ENCODE data around the gene LYPLAL1. TPM values are rescaled to one million over a fixed set of nuclear protein-coding genes. Genes with fewer than 3 reads are reported as not detected.

The LYPLAL1 gene
- total RNA-seq, 1 experiment from 2014 or later, result 20.7 TPM

DNA sequence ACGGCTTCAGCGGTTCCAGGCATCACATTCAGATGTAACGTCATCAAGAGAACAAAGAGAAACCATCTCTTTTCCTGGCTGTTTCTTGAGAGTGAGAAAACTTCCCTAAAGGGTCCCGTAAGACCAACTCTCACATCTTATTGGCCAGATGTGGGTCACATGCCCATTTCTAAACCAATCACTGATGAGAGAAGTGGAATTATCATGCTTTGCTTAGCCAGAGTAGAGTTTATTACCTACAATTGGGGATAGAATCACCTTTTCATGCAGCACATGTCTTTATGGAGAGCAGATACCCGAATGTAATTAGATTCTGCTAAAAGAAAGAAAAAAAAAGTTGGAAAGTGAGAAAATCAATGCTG lies 54.4 kb downstream of the LYPLAL1 start (continued):
- TF ChIP-seq ZNF317 (CRISPR knock-in tag; IDR thresholded peaks at IDR 0.05; ENCODE audit: borderline replicate concordance, low read depth), result no peak
- TF ChIP-seq, protein P1, sequence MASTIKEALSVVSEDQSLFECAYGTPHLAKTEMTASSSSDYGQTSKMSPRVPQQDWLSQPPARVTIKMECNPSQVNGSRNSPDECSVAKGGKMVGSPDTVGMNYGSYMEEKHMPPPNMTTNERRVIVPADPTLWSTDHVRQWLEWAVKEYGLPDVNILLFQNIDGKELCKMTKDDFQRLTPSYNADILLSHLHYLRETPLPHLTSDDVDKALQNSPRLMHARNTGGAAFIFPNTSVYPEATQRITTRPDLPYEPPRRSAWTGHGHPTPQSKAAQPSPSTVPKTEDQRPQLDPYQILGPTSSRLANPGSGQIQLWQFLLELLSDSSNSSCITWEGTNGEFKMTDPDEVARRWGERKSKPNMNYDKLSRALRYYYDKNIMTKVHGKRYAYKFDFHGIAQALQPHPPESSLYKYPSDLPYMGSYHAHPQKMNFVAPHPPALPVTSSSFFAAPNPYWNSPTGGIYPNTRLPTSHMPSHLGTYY (CRISPR knock-in tag; IDR thresholded peaks at IDR 0.05), result no peak
- TF ChIP-seq, protein P2, sequence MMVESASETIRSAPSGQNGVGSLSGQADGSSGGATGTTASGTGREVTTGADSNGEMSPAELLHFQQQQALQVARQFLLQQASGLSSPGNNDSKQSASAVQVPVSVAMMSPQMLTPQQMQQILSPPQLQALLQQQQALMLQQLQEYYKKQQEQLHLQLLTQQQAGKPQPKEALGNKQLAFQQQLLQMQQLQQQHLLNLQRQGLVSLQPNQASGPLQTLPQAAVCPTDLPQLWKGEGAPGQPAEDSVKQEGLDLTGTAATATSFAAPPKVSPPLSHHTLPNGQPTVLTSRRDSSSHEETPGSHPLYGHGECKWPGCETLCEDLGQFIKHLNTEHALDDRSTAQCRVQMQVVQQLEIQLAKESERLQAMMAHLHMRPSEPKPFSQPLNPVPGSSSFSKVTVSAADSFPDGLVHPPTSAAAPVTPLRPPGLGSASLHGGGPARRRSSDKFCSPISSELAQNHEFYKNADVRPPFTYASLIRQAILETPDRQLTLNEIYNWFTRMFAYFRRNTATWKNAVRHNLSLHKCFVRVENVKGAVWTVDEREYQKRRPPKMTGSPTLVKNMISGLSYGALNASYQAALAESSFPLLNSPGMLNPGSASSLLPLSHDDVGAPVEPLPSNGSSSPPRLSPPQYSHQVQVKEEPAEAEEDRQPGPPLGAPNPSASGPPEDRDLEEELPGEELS (CRISPR knock-in tag; IDR thresholded peaks at IDR 0.05), result no peak
- TF ChIP-seq, protein P3, sequence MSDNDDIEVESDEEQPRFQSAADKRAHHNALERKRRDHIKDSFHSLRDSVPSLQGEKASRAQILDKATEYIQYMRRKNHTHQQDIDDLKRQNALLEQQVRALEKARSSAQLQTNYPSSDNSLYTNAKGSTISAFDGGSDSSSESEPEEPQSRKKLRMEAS (CRISPR knock-in tag; IDR thresholded peaks at IDR 0.05), result no peak

DNA sequence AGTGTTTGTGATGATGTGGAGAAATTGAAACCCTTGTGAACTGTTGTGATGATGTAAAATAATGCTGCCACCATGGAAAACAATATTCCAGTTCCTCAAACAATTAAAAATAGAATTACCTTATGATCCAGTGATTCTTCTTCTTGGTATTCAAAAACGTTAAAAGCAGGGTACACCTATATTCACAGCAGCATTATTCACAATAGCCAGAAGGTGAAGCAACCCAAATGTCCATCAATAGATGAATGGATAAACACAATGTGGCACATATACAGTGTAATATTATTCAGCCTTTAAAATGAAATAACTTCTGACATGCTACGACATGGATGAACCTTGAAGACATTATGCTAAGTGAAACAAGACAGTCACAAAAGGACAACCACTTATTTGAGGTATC lies 59.2 kb downstream of the LYPLAL1 start:
- no peak for ATAC-seq
- CTCF ChIA-PET, result no interaction called here

More for the DNA sequence above, 59.2 kb downstream of the LYPLAL1 start:
- Mint-ChIP-seq H3K9me3 (no peaks in the 10 kb centered on the region), H3K4me3 (no peak overlapping the region), H3K36me3 (no peaks in the 10 kb centered on the region), H3K4me1 (no peaks in the 10 kb centered on the region), H3K27me3 (ENCODE audit: low read depth) (no peaks in the 10 kb centered on the region), H3K27ac (no peak overlapping the region)
- TF ChIP-seq EMX1 (CRISPR knock-in tag; IDR thresholded peaks at IDR 0.05), result no peak
- TF ChIP-seq, protein P2 (CRISPR knock-in tag; IDR thresholded peaks at IDR 0.05), result no peak
- no peak for TF ChIP-seq FOXJ3 (CRISPR knock-in tag; IDR thresholded peaks at IDR 0.05; ENCODE audit: borderline replicate concordance)
- no peak for TF ChIP-seq TP53 (CRISPR knock-in tag; IDR thresholded peaks at IDR 0.05)
- TF ChIP-seq NFYB (CRISPR knock-in tag; conservative IDR thresholded peaks at IDR 0.05; ENCODE audit: low read depth), result no peak
- no peak for TF ChIP-seq NR1H2 (CRISPR knock-in tag; IDR thresholded peaks at IDR 0.05)
- TF ChIP-seq, protein P4, sequence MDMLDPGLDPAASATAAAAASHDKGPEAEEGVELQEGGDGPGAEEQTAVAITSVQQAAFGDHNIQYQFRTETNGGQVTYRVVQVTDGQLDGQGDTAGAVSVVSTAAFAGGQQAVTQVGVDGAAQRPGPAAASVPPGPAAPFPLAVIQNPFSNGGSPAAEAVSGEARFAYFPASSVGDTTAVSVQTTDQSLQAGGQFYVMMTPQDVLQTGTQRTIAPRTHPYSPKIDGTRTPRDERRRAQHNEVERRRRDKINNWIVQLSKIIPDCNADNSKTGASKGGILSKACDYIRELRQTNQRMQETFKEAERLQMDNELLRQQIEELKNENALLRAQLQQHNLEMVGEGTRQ (CRISPR knock-in tag; IDR thresholded peaks at IDR 0.05), result no peak
- TF ChIP-seq ZNF232 (CRISPR knock-in tag; IDR thresholded peaks at IDR 0.05), result no peak
- TF ChIP-seq, protein P5, sequence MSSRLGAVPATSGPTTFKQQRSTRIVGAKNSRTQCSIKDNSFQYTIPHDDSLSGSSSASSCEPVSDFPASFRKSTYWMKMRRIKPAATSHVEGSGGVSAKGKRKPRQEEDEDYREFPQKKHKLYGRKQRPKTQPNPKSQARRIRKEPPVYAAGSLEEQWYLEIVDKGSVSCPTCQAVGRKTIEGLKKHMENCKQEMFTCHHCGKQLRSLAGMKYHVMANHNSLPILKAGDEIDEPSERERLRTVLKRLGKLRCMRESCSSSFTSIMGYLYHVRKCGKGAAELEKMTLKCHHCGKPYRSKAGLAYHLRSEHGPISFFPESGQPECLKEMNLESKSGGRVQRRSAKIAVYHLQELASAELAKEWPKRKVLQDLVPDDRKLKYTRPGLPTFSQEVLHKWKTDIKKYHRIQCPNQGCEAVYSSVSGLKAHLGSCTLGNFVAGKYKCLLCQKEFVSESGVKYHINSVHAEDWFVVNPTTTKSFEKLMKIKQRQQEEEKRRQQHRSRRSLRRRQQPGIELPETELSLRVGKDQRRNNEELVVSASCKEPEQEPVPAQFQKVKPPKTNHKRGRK (CRISPR knock-in tag; IDR thresholded peaks at IDR 0.05; ENCODE audit: borderline replicate concordance), result no peak
- TF ChIP-seq, protein P6, sequence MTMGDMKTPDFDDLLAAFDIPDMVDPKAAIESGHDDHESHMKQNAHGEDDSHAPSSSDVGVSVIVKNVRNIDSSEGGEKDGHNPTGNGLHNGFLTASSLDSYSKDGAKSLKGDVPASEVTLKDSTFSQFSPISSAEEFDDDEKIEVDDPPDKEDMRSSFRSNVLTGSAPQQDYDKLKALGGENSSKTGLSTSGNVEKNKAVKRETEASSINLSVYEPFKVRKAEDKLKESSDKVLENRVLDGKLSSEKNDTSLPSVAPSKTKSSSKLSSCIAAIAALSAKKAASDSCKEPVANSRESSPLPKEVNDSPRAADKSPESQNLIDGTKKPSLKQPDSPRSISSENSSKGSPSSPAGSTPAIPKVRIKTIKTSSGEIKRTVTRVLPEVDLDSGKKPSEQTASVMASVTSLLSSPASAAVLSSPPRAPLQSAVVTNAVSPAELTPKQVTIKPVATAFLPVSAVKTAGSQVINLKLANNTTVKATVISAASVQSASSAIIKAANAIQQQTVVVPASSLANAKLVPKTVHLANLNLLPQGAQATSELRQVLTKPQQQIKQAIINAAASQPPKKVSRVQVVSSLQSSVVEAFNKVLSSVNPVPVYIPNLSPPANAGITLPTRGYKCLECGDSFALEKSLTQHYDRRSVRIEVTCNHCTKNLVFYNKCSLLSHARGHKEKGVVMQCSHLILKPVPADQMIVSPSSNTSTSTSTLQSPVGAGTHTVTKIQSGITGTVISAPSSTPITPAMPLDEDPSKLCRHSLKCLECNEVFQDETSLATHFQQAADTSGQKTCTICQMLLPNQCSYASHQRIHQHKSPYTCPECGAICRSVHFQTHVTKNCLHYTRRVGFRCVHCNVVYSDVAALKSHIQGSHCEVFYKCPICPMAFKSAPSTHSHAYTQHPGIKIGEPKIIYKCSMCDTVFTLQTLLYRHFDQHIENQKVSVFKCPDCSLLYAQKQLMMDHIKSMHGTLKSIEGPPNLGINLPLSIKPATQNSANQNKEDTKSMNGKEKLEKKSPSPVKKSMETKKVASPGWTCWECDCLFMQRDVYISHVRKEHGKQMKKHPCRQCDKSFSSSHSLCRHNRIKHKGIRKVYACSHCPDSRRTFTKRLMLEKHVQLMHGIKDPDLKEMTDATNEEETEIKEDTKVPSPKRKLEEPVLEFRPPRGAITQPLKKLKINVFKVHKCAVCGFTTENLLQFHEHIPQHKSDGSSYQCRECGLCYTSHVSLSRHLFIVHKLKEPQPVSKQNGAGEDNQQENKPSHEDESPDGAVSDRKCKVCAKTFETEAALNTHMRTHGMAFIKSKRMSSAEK (CRISPR knock-in tag; IDR thresholded peaks at IDR 0.05; ENCODE audit: borderline replicate concordance), result no peak
- TF ChIP-seq, protein P7, sequence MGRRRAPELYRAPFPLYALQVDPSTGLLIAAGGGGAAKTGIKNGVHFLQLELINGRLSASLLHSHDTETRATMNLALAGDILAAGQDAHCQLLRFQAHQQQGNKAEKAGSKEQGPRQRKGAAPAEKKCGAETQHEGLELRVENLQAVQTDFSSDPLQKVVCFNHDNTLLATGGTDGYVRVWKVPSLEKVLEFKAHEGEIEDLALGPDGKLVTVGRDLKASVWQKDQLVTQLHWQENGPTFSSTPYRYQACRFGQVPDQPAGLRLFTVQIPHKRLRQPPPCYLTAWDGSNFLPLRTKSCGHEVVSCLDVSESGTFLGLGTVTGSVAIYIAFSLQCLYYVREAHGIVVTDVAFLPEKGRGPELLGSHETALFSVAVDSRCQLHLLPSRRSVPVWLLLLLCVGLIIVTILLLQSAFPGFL (CRISPR knock-in tag; IDR thresholded peaks at IDR 0.05; ENCODE audit: borderline replicate concordance), result no peak
- TF ChIP-seq ELF4 (CRISPR knock-in tag; IDR thresholded peaks at IDR 0.05; ENCODE audit: low read depth), result no peak
- POLR2A ChIA-PET, result no interaction called here
- DNase-seq (ENCODE audit: low spot score), result no peak

Data from WTC11 (cell line).